Left lung (tissue), 10 donors: ENCODE measurements around the gene ST8SIA1. TPM values are rescaled to one million over a fixed set of nuclear protein-coding genes. Genes with fewer than 3 reads are reported as not detected.
A peak's percentile ranks its signal among the peaks of the same experiment; 100 is the strongest.

Experiments used
- ATAC-seq: fragments of 200-7000 bp; cut with Tn5 transposase; one replicate; pipeline ENCODE4 v1.9.1; 2020; ENCODE audit warnings: moderate library complexity
- DNase-seq, 4 donors: peaks; one replicate each; pipeline ENCODE4 v3.0.0-alpha.2; 2013 to 2020
- H3K27ac ChIP-seq, 2 donors: fragments of 200-600 bp; sonication (generic) in 1 of 2; one replicate each; pipeline versions ENCODE4 v1.5.0 to v1.8.0; 2020 to 2021
- H3K27me3 ChIP-seq, 2 donors: fragments of 200-600 bp; sonication (generic) in 1 of 2; one replicate each; pipeline versions ENCODE4 v1.5.0 to v1.8.0; 2020 to 2021
- H3K36me3 ChIP-seq, 2 donors: fragments of 200-600 bp; sonication (generic) in 1 of 2; one replicate each; pipeline versions ENCODE4 v1.5.0 to v1.8.0; 2020 to 2021
- H3K4me1 ChIP-seq, 2 donors: fragments of 200-600 bp; one replicate each; pipeline ENCODE4 v1.8.0; 2021
- H3K4me3 ChIP-seq, 2 donors: fragments of 200-600 bp; sonication (generic) in 1 of 2; one replicate each; pipeline versions ENCODE4 v1.5.0 to v1.8.0; 2020 to 2021; ENCODE audit warnings: mild to moderate bottlenecking in 1 of 2
- H3K9me3 ChIP-seq, 2 donors: fragments of 200-600 bp; sonication (generic) in 1 of 2; one replicate each; pipeline versions ENCODE4 v1.5.0 to v1.8.0; 2020 to 2021
- intact Hi-C, 2 donors: fragments of 100-400 bp; cut with DNase I; formaldehyde crosslinking; loops; one replicate each; pipeline versions ENCODE4 v1.11.2 to v1.14.2; 2022
- polyA plus RNA-seq, 6 donors: library from polyadenylated mRNA; unstranded; fragments of 120-200 nt; gene quantifications; one replicate each; pipeline ENCODE4 v1.2.1, GENCODE V29; 2013; ENCODE audit not compliant: insufficient read length in 6 of 6
- total RNA-seq, 2 donors: library from RNA; stranded (reverse); fragmentation: NEBNext Ultra II Directional; extraction: Animal tissue kit (Norgen Biotek cat#: 25700); gene quantifications; one replicate each; pipeline ENCODE4 v1.2.1, GENCODE V29; 2021
- TF ChIP-seq, protein P1 (sequence below), 2 donors: fragments of 200-600 bp; sonication (generic) in 1 of 2; IDR thresholded peaks; one replicate each; pipeline versions ENCODE4 v1.5.0 to v1.8.0; 2021; ENCODE audit warnings: antibody characterized with exemption in 2 of 2
- donor health status: DM: no; HTN: yes; CAD: no.
- donor health status: DM: no; HTN: no; CAD: no.

The ST8SIA1 gene
- total and polyA plus RNA-seq, 8 donors, result 2.4 to 15.8 (median 10.0) TPM

DNA sequence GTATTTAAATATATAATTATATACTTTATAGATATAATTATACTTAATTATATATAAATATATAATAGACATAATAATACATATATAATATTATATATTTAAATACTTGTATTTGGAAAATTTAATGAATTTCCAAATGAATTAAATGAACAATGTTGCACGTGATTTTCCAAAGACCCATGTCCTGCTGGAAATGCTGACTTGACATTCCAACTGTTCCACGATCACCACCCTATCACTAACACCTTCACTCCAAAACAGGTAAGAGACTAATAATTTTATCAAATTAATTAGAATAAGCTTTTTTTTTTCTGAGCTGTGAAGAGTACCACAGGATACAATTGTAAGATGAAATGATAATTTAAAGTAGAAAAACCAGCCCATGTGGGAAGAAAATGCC, 103.4 kb downstream of the ST8SIA1 start:
- H3K27ac ChIP-seq, result no peak overlapping the region
- no peak for DNase-seq
- H3K4me3 ChIP-seq, result no peak overlapping the region
- ATAC-seq, result no peak
- TF ChIP-seq, protein P1, sequence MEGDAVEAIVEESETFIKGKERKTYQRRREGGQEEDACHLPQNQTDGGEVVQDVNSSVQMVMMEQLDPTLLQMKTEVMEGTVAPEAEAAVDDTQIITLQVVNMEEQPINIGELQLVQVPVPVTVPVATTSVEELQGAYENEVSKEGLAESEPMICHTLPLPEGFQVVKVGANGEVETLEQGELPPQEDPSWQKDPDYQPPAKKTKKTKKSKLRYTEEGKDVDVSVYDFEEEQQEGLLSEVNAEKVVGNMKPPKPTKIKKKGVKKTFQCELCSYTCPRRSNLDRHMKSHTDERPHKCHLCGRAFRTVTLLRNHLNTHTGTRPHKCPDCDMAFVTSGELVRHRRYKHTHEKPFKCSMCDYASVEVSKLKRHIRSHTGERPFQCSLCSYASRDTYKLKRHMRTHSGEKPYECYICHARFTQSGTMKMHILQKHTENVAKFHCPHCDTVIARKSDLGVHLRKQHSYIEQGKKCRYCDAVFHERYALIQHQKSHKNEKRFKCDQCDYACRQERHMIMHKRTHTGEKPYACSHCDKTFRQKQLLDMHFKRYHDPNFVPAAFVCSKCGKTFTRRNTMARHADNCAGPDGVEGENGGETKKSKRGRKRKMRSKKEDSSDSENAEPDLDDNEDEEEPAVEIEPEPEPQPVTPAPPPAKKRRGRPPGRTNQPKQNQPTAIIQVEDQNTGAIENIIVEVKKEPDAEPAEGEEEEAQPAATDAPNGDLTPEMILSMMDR (IDR thresholded peaks at IDR 0.05), result no peak
- intact Hi-C loops, result no loop called here
- no peaks in the 10 kb centered on the region for H3K36me3 ChIP-seq
- no peaks in the 10 kb centered on the region for H3K4me1 ChIP-seq
- peaks cover 0 to 4% of the 10 kb centered on the region in 2 donors for H3K27me3 ChIP-seq
- H3K9me3 ChIP-seq, result no peaks in the 10 kb centered on the region

DNA sequence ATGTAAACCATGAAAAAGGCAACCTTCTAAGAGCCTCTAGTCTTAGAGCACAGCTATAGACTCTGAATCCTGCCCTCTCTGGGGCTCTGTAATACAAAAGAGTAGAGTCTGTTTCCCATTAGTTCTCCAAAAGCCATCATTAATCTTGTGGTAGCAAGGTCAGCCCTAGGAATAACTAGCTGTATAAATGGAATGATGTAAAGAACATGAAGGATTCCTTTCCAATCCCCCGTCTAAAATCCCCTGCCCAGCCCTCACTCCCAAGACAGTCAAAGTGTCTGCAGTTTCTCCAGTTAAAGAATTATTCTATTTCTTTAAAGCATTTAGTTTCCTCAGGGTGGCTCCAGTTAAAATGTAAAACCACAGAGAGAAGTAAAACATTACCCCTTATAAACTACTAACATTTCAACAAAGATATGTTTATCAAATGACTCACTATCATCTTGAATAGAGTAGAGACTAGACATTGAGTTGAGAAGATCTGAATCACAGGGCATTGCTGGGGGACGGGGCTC, 104.2 kb downstream of the ST8SIA1 start:
- intact Hi-C loops, result no loop called here

DNA sequence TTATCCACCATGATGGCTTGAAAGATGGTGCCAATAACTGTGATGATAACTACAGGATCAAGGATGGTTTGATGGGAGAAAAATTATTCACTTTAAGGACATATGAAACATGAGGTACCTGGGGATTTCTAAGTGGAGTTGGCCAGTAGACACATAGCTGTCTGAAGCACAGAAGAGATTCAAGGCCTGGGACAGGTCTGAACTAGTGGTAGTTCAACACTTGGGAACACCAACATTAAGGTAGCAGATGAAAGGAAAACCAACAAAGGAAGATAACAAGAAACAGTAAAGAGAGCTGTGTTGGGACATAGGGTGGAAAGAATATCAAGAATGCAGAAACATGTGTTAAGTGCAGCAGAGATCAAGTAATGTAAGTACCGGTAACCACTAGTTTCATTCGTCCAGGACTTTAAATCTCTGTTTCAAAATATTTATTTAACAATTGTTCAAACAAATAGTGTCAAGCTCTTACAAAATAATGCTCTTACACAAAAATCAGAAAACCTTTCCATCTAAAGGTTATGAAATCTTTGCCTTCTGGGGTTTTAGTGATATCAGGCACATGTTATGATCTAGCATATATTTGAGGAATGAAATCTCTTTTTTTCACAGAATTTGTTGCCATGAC, 104.7 kb downstream of the ST8SIA1 start:
- peaks cover 0 to 4% of the 10 kb centered on the region in 2 donors for H3K27me3 ChIP-seq
- no peaks in the 10 kb centered on the region for H3K36me3 ChIP-seq
- H3K4me1 ChIP-seq, result no peaks in the 10 kb centered on the region
- H3K4me3 ChIP-seq, result no peak overlapping the region
- peak; percentile 86 for ATAC-seq
- no peak overlapping the region for H3K27ac ChIP-seq
- intact Hi-C loops, result no loop called here
- TF ChIP-seq, protein P1 (IDR thresholded peaks at IDR 0.05), result no peak
- no peaks in the 10 kb centered on the region for H3K9me3 ChIP-seq
- DNase-seq, result no peak

More for the DNA sequence above, 104.2 kb downstream of the ST8SIA1 start:
- Histone ChIP-seq H3K9me3 (no peaks in the 10 kb centered on the region), H3K27me3 (peaks cover 0 to 4% of the 10 kb centered on the region in 2 donors), H3K27ac (no peak overlapping the region), H3K4me1 (no peaks in the 10 kb centered on the region), H3K4me3 (no peak overlapping the region), H3K36me3 (no peaks in the 10 kb centered on the region)
- peak; percentile 37 for ATAC-seq
- TF ChIP-seq, protein P1 (IDR thresholded peaks at IDR 0.05), result no peak
- DNase-seq, result no peak

DNA sequence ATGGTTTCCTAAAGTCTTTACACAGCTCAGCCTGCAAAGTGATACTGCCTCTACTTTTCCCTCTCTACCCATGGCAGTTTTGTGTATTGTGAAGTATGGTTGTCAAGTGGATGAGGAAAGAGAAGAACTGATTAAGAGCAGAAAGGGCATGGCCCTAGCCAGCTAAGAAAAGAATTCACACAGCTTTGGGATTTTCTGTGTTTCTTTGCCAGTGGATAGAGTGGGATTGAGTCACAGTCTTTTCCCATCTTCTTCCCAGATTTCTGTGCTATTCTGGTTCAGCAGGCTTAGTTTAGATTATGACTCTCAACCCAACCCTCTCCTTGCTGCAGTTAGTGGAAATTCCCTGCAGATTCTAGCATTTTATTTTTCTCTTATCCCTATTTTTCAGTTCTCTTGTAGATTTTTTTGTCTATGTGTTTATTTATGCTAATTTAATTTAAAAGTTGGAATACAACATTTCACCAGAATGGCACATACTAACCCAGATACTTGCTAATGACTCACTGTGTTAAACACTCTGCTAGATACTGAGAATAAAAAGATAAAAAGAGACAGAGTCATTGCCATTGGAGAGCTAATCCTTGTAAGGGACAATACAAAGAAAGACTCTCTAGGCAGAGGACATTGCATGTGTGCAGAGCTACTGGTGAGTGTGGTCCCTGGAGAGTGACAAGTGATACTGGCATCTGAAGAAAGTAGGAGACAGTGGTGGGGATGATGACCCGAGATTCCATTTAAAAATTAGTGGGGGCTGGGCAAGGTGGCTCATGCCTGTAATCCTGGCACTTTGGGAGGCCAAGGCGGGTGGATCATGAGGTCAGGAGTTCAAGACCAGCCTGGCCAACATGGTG, 106.3 kb downstream of the ST8SIA1 start:
- Histone ChIP-seq H3K36me3 (no peaks in the 10 kb centered on the region), H3K4me3 (no peak overlapping the region), H3K4me1 (no peaks in the 10 kb centered on the region), H3K27me3 (peaks cover 0 to 4% of the 10 kb centered on the region in 2 donors), H3K27ac (no peak overlapping the region), H3K9me3 (no peaks in the 10 kb centered on the region)
- ATAC-seq, result peak; percentile 56
- intact Hi-C loops, result no loop called here
- TF ChIP-seq, protein P1 (IDR thresholded peaks at IDR 0.05), result no peak
- DNase-seq, result no peak

DNA sequence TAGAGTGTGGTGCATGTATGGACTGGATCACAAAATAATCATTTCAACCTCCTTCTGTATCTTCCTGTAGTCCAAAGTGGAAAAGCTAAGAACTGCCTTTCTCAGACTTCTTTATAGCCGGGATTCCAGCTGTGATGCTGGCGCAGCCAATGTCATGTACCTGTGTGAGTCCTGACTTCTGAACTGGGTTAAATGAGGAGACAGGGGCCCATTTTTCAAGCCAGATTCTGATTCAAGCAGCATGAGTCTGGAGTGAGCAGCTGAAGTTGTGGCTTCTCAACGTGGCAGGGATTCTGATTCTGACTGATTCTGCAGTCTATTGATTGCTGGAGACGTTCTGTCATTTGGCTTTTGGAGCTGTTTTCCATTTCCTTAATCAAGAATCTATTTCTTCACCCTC, 111.2 kb downstream of the ST8SIA1 start:
- no peak overlapping the region for H3K4me3 ChIP-seq
- H3K4me1 ChIP-seq, result no peaks in the 10 kb centered on the region
- H3K27me3 ChIP-seq, result peaks cover 0 to 4% of the 10 kb centered on the region in 2 donors
- TF ChIP-seq, protein P1 (IDR thresholded peaks at IDR 0.05), result no peak
- H3K36me3 ChIP-seq, result no peaks in the 10 kb centered on the region
- H3K27ac ChIP-seq, result no peak overlapping the region
- H3K9me3 ChIP-seq, result no peaks in the 10 kb centered on the region
- ATAC-seq (no peak), DNase-seq (no peak)
- intact Hi-C loops, result no loop called here
